AML-193 (cell line): Measurements from ENCODE around the gene DNAJC30.

Experiments
- DNase-seq, 2 experiments: peaks; one replicate each; lab custom pipeline; 2025; lab: John Stamatoyannopoulos, UW

Gene DNAJC30

DNA sequence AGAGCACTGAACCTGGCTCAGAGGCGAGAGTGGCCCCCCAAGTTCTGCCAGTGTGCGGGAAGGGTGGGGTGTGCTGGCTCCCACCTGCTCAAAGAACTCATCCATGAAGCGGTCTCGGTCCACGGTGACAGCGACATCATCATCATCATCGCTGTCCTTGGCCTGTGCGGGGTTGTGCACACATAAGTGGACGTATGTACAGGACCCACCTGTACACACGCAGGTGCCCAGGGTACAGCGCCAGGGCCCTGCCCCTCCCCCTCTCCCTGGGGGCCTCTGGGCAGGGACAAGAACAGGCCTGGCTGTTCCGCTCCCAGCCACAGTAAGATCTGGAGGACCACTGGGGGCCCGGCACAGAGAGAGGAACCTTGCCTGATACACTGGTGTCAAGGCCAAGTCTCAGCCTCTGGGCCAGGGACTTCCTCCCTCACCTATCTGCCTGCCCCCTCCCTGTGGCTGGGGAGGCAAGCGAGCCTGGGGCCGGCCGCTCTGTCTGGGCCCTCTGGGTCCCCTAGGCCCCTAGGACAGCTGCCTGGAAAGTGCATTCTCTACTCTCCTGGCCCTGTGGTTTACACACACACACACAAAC, 25.8 kb upstream of the DNAJC30 start:
- DNase-seq, result no peak

DNA sequence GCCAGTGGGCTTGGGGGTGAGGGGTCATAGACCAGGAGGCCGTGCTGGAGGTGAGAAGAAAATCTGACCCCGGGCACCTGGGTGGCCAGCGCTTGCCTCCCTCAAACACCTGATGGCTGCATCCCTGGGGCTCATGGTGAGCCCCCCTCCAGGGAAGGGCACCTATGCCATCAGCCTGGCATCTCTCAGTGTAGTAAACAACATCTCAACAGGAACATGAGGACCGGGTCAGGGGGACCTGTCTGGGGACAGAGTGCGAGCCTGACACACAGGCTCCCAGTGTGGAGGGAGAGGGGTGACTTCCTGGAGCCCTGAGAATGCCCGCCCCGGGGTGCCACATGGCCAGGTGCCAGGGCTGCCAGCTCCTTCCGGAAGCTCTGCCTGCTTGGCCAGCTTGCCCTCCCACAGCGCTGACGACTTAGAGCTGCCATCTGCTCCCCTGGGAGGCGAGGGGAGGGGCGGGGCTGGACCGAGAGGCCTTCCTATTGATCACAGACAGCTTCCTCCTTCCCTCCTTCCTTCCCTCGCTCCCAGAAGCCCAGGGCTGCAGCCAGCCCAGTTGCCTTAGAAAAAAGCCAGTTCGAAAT, 23.9 kb upstream of the DNAJC30 start:
- DNase-seq, result no peak

DNA sequence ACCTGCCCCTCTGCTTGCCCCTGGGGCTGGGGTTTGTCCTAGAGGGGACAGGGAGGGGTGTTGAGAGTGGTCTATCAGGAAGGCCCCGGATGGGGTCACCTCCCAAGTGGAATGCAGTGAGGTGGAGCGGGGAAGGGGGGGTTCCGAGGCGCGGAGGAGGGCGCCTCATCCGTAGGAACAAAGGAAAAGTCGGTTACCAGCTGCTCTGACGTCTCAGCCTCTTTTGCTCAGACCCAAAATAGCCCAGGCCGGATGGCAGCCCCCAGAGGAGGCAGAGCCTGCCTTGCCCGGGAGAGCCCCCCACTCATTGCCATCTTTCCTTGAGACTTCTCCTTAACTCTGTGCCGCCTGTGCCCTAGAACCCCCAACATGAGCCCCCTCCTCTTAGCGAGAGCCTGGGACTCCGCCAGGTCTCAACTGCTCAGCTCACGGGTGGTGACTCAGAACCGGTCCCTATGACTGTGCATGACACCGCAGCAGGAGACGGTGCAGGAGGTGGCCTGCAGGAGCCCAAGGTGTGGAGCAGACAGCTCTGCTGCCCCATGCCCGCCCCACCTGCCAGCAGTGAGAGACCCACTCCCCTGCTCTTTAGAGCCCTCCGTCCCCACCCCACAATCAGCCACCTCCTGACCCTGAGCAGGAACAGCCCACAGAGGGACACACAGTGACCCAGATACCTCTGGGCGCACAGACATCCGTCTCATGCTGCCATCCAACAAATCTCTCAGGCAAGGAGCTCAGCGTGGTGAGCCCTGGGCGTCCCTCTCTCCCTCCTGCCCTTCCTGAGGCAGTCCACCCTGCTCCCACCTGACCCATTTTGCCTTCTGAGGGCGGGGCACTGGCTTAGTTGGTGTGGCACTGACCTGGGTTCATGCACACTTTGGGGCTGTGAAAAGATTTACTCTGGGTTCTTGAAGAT, 23.1 kb upstream of the DNAJC30 start:
- DNase-seq, result no peak

DNA sequence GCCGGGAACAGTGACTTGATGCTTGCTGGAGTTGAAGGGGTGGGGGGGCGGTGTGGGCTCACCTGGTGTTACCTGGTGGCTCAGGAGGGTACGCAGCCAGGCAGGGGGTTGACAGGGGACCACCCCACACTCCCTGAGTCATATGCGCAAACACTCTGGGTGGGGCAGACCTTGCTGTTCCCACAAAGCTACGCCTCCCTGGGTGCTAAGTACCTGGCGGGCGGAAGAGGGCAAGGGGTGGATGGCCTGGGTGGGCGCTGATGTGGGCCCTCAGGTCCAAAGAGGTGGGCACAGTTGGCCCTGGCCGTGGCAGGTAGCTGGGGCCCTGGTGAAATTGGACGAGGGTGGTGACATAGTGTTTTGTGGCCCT, 22.3 kb upstream of the DNAJC30 start:
- DNase-seq, result no peak

DNA sequence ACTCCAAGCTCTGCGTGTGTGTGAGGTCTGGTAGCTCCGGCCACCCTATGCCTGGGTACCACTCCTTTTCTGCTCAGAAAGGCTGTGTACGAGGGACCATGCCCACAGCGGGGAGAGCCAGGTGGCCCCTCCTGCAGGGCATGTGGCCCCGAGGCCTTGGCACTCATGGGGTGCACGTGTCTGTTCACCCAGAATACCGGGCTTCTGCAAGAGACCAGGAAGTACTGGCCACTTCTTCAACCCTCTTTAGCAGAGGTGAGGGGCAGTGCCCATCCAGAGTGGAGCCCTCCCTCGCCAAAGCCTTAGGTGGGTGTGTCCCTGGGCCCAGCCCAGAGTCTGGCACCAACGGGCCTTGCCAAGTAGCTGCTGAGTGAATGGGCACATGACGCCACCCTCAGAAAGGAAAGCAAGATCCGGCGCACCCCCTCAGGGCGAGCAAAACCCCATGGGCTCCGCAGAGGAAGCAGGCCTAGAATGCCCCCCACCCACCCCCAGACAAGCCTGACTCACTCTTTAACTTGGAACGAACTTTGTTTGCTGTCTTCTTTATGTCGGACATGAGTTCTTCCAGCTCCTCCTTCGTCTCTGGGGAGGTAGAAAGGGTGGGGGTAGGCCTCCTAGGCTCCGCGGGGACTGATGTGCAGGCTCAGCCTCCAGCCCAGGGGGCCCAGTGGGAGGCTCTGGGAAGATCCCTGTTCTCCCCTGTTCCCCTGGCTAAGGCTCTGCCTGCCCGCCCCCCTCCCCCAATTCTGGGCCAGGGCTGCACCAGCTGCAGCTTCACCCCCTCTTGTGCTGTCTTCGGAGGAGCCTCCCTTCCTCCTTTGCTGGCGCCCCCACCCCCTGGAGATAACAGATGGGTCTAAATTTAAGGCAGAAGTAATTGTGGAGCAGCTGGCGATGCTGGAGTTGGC, 21.6 kb upstream of the DNAJC30 start:
- DNase-seq, result no peak

DNA sequence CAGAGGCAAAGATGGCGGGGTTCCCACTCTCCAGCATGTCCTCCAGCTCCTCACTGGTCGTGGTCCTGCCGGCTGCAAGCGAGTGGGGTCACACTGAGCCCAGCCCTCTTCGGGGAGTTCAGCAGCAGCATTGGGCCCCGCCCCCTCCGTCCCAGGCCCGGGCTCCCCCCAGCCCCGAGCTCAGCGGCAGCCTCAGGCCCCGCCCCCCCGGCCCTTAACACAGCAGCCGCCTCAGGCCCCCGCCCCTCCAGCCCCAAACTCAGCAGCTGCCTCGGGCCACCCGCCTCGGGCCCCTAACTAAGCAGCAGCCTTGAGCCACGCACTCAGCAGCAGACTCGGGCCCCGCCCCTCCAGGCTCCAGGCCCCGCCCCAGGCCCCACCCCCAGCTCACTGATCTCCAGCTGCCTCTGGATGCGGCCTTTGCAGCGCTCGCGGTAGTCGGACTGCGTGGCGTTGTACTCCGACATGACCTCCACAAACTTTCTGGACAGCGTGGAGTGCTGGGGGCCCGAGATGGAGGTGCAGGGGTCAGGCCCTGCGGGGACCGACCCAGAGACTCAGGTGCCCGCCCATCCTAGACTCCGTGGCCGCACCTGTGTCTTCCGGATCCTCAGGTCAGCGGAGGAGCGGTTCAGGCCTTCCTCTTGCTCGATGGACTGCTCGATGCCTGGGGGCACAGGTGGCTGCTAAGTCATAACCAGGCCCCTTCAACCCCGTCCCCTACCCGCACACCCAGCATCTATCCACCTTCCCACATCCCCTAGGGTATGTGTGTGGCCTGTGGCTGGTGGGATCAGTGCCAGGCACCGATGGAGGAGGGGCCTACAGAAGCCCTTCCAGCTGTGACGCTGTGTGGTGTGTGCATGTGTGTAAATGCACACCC, 20.7 kb upstream of the DNAJC30 start:
- DNase-seq, result no peak

DNA sequence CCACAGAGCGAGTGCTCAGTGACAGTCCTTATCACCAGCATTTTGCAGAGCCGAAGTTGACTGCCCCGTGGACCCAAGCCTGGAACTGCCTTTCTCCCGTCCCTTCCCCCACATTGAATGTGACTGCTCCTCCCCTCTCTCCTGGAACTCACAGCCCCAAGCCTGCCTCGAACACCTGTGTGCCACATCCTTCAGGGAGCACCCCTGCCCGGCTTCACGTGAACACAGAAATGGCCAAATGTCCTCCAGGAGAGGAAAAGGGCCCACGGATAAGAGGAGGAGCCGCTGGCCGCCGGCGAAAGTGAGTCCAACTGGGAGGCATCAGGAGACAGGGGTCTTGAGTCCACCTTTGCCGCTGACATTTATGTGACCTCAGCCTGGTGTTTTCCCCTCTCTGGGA, 20.0 kb upstream of the DNAJC30 start:
- DNase-seq, result no peak

DNA sequence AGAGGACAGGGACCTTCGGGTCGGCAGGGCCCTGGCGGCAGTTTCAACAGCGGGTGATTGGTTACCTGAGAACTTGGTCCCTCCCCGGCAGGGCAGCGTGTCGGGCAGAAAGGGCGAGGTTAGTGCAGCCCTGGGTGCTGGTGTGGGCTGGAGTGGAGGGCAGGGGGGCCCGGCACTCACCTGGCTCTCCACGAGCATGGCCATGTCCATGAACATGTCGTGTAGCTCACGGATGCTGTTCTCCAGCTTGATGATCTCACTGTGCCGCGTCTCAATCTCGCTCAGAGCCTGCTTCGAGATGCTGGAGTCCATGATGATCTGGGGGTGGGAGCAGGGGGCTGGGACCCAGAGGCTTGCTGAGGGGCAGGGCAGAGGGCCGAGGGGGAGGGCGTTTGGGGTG, 19.4 kb upstream of the DNAJC30 start:
- no peak for DNase-seq

DNA sequence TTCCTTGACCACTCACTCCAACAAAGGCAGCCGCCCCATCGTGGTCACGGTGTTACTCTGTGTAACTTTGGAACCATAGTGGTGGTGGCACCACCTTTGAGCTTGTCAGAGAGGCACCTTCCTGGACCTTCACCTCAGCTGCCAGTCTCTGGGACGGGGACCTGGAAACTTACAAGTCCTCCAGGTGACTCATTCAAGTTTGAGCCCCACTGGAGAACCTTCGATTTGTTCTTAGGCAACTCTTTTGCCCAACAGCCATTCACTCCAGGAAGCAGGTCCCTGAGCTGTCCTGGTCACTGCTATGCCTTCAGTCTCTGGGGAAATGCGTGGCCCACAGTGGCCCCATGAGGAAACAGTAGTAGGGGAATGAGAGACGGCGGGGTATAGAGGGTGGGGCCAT, 19.0 kb upstream of the DNAJC30 start:
- DNase-seq, result no peak

DNA sequence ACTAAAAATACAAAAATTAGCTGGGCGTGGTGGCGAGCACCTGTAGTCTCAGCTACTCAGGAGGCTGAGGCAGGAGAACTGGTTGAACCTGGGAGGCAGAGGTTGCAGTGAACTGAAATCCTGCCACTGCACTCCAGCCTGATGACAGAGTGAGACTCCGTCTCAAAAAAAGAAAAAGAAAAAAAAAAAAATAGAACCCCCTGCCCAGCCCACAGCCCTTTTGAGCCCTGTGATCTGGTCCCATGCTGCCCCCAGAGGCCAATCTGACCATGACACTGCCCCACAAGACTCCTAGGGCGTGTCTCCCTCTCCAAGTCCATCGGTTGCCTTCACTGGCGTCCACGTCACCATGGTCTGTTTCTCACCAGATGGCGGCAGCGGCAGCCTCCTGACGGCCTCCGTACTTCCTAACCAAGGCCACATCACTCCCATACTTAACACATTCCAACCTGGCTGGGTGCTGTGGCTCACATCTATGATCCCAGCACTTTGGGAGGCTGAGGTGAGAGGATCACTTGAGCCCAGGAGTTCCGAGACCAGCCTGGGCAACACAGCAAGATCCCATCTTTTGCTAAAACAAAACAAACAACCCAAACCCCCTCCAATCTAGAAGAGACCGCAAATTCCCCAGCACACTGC, 18.2 kb upstream of the DNAJC30 start:
- peak; percentile 21 to 22 for DNase-seq

DNA sequence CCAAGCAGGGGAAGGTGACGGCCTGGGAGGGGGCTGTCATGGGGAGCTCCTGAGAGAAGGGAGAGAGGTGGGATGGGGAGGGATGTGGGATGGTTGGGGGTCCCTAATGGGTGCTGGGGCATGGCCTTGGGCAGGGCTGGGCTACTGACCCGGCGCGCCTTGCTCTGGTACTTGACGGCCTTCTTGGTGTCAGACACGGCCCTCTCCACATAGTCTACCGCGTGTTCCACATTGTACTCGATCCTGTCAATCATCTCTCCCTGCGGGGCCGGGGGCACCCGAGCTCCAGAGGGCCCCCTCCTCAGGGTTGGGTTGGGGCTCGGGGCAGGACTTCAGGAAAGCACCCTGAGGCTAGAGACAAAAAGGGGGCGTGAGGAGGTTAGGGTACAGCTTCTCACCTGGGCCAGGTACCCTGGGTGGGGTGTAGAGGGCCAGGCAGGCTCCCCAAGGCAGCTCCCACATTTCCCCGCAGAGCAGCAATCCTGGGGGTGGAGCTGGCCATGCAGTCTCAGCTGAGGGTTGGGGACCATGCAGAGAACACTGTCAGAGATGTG, 17.4 kb upstream of the DNAJC30 start:
- no peak for DNase-seq

DNA sequence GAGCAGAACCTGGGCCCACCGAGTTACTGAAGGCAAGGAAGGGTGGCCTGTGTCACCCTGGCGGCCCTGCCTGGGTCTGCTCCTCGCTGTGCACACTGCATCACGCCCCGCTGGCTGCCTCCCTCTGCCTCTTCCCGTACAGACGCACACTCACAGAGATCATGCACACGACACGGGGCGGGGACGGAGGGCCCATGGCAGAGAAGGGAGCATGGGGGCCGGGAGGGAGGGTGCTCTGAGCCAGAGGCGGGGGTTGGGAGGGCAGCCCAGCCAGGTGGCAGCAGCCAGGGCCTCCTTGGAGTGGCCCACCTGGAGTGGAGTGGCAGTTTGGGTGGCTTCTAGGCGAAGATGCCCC, 16.8 kb upstream of the DNAJC30 start:
- no peak for DNase-seq

DNA sequence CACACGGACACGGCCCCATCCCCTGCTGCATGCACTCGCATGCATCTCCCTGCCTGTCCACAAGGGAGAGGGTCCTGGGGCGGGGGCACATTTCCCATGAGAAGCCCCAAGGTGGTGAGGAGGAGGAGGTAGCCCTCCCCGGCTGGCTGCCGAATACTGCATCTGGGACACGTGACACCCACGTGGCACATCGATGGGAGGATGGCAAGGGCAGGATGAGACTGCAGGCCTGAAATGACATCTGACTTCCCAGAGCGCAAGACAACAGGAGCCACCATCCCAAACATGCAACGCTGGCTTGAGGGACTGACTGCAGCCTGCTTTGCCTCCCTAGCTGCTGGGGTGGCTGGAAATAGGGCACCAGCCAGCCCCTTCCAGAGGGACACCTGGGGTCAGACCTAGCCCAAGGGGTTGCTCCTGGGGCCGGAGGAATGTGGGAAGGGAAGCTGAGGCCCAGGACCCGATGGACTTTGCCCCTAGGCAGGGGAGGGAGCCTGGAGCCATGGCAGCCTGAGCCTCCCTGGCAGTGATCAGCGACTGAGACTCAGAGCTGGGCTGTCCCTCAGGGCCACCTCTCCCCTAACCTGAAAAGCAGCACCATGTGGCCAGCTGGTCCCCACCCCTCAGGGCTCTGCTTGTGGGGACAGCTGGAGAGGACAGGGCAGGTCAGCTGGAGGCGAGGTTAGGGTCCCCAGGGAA, 16.3 kb upstream of the DNAJC30 start:
- DNase-seq, result no peak

DNA sequence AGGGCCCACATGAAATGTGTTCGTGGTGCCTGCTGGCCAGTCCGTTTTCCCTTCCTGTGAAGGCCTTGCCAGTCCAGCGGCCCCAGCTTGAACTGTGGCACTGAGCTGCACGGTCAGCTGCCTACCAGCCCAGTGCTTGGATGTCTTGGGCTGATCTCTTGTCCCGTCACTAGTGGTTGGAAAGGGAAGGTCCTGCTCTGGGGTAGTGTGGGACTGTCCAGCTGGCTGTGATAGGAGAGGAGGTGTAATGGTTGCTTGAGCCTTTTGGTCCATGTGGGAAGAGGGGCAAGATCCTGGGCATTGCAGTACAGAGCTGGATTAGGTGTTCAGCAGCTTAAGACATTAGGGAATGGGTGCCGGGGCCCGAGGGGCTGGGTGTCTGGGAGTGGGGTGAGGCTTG, 15.2 kb upstream of the DNAJC30 start:
- DNase-seq, result no peak

DNA sequence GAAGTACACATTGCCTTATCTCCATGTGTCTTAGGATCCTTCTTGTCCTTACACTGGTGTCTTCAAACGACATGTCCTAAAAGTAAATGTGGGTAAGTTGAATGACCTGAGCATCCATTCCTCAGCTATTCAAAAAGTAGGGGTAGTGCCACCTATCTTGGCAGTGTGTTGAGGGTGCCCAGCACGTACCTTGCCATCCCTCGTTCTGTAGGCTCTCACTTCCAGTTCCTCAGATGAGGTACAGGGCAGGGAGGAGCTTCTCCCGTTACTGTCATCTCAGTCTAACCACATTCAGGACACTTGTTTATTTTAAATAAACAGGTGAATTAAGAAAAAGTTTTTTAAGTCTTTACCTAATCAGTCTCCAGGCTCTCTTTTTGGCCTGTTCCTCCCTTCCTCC, 13.1 kb upstream of the DNAJC30 start:
- DNase-seq, result no peak

DNA sequence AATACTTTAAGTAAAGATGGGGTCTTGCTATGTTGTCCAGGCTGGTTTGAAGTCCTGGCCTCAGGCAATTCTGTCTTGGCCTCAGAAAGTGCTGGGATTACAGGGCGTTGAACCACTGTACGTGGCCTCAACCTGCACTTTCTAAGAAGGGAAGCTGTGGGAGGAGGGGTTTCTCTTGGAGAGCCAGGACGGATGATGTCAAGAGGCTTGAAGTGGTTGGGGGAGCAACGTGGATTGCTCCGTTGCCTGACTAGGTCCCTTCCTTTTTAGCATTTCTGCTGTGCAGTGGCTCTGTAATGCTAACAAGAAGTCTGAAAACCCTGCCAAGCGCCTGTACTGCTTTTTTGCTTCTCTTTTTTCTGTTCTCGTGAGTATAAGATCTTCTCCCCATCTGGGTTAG, 7.4 kb upstream of the DNAJC30 start:
- no peak for DNase-seq

DNA sequence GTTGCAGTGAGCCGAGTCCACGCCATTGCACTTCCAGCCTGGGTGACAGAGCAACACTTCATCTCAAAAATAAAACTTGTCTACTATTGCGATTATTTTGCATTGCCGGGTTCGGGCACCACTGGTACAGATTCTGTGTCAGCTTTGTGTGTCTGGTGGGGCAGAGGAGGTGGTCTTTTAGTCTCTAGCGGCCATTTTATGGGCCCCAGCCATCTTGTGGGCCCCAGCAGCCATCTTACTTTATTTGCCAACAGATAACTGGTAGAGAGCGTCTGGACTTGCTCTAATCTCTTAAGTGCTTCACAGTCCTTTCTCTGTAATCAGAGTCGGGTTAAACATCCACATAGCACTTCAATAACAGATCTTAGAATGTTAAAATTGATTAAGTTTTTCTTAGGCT, 5.0 kb upstream of the DNAJC30 start:
- DNase-seq, result no peak

DNA sequence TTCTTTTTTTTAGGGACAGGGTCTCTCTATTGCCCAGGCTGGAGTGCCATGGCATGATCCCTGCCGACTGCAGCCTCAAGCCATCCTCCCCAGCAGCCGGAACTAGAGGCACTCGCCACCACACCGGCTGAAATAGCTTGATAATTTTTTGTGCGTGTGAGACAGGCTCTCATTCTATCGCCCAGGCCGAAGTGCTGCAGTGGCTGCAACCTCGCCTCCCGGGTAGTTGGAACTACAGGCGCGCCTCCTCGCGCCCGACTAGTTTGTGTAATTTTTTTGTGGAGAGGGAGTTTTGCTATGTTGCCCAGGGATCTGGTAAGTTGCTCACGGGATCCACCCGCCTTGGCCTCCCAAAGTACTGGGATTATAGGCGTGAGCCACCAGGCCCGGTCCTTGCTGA, 2.1 kb upstream of the DNAJC30 start:
- no peak for DNase-seq

DNA sequence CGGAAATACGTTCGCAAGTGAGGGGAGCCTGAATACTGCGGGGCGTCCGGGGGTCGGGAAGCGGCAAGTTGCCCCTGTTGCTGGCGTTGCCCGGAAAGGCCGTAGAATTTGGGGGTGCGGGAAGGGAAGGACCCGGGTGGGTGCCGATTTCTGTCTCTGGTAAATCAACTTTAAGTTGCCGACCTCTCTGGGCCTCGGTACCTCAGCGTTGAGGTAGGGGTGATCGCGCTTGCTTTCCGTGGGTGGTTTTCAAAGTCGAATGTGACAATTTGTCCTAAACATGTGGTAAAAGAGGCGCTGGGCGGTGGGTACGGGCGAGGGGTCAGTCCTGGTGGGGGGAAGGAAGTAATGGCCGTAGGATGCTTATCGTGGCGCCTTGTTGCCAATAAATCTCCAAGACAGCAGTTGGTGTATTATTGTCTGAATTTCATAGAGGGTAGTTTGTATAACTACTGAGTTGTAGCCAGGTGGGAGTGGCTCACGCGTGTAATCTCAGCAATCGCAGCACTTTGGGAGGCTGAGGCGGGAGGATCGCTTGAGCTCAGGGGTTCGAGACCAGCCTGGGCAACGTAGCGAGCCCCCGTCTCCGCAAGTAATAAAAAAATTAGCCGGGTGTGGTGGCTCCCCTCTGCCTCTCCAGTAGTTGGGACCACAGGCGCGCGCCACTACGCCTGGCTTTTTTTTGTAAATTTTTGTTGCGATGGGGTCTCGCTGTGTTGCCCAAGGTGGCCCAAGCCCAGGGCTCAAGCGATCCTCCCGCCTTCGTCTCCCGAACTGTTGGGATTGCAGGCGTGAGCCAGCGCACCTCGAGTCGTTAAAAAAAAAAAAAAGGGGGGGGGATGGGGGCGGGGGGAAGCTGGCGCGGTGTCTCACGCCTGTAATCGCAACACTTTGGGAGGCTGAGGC, 788 bp upstream of the DNAJC30 start:
- no peak for DNase-seq
